Coronary artery (tissue), 2 donors: ENCODE results near the gene ZFYVE1.

Experiments used
- DNase-seq: peaks from one replicate; pipeline ENCODE4 v3.0.0-alpha.2; 2017; ENCODE audit warnings: low spot score
- H3K27ac ChIP-seq, 2 donors: fragments of 200-600 bp; sonication (generic); one replicate each; pipeline ENCODE4 v1.5.1; 2016 to 2019
- H3K4me3 ChIP-seq: fragments of 200-600 bp; sonication (generic); 2 replicates; pipeline ENCODE4 v1.5.1; 2016; ENCODE audit warnings: mild to moderate bottlenecking, moderate library complexity
- CTCF ChIP-seq: fragments of 200-600 bp; sonication (generic); IDR thresholded peaks from one replicate; pipeline ENCODE4 v1.5.1; 2019; ENCODE audit warnings: antibody characterized with exemption

ZFYVE1 gene

GRCh38 chr14:72982146-72982708 lies 44.7 kb downstream of the ZFYVE1 start:
- TF ChIP-seq CTCF = no peak
- H3K4me3 ChIP-seq = no peak overlapping the region
- no peak overlapping the region for H3K27ac ChIP-seq
- DNase-seq = no peak

GRCh38 chr14:72980863-72981262 lies 46.0 kb downstream of the ZFYVE1 start:
- Histone ChIP-seq H3K27ac (no peak overlapping the region), H3K4me3 (no peak overlapping the region)
- no peak for DNase-seq
- no peak for TF ChIP-seq CTCF

- H3K4me3 ChIP-seq = no peak overlapping the region
- H3K27ac ChIP-seq = no peak overlapping the region
- DNase-seq = no peak
- TF ChIP-seq CTCF = no peak
Observed at GRCh38 chr14:72978856-72979255, 48.0 kb downstream of the ZFYVE1 start.

GRCh38 chr14:72975770-72976169 lies 51.1 kb downstream of the ZFYVE1 start:
- no peak overlapping the region for H3K4me3 ChIP-seq
- no peak for DNase-seq
- no peak overlapping the region for H3K27ac ChIP-seq
- TF ChIP-seq CTCF = no peak

GRCh38 chr14:72974661-72975060 lies 52.2 kb downstream of the ZFYVE1 start:
- H3K27ac ChIP-seq = no peak overlapping the region
- no peak overlapping the region for H3K4me3 ChIP-seq
- no peak for TF ChIP-seq CTCF
- no peak for DNase-seq

GRCh38 chr14:72970824-72971434 lies 56.0 kb downstream of the ZFYVE1 start:
- Histone ChIP-seq H3K4me3 (no peak overlapping the region), H3K27ac (no peak overlapping the region)
- TF ChIP-seq CTCF = no peak
- DNase-seq = no peak

- H3K27ac ChIP-seq = no peak overlapping the region
- no peak overlapping the region for H3K4me3 ChIP-seq
- no peak for DNase-seq
- TF ChIP-seq CTCF = no peak
Observed at GRCh38 chr14:72970058-72970630, 56.8 kb downstream of the ZFYVE1 start.
